Right lobe of liver (tissue), 6 donors: ENCODE measurements around the gene NUBPL. TPM values are rescaled to one million over a fixed set of nuclear protein-coding genes. Genes with fewer than 3 reads are reported as not detected.
A peak's percentile ranks its signal among the peaks of the same experiment; 100 is the strongest.

ENCODE experiments used
- ATAC-seq, 4 donors: fragments of 200-7000 bp; cut with Tn5 transposase; one replicate each; pipeline ENCODE4 v1.9.1; 2020; ENCODE audit warnings: mild to moderate bottlenecking in 4 of 4, moderate library complexity in 4 of 4
- DNase-seq, 3 donors: peaks; one replicate each; pipeline ENCODE4 v3.0.0-alpha.2; 2020
- H3K27ac ChIP-seq, 3 donors: fragments of 200-600 bp; one replicate each; pipeline ENCODE4 v1.8.0; 2022
- H3K27me3 ChIP-seq, 2 donors: fragments of 200-600 bp; one replicate each; pipeline ENCODE4 v1.8.0; 2022
- H3K36me3 ChIP-seq, 4 donors: fragments of 200-600 bp; sonication (generic) in 1 of 4; one replicate each; pipeline versions ENCODE4 v1.5.1 to v1.8.0; 2017 to 2022; ENCODE audit warnings: control low read depth in 1 of 4
- H3K4me1 ChIP-seq, 4 donors: fragments of 200-600 bp; sonication (generic) in 1 of 4; one replicate each; pipeline versions ENCODE4 v1.5.1 to v1.8.0; 2017 to 2022; ENCODE audit warnings: control low read depth in 1 of 4
- H3K4me3 ChIP-seq, 3 donors: fragments of 200-600 bp; one replicate each; pipeline ENCODE4 v1.8.0; 2022
- H3K9me3 ChIP-seq, 4 donors: fragments of 200-600 bp; sonication (generic) in 1 of 4; one replicate each; pipeline versions ENCODE4 v1.5.1 to v1.8.0; 2017 to 2022; ENCODE audit warnings: control low read depth in 1 of 4
- POLR2A ChIP-seq: fragments of 450-650 bp; IDR thresholded peaks from one replicate; pipeline ENCODE4 v1.6.1; 2017; ENCODE audit warnings: antibody characterized with exemption, mild to moderate bottlenecking
- WGBS: methylation state at CpG from one replicate; pipeline ENCODE4 v1.1.6; 2018; ENCODE audit warnings: low coverage, low lambda C conversion rate; ENCODE audit not compliant: insufficient coverage; ENCODE audit errors: missing lambda C conversion rate; 5-methylcytosine and 5-hydroxymethylcytosine counted together
- intact Hi-C, 2 donors: fragments of 100-400 bp; cut with DNase I; formaldehyde crosslinking; loops; one replicate each; pipeline versions ENCODE4 v1.11.2 to v1.14.1; 2022
- total RNA-seq, 6 experiments: library from RNA; depleted of rRNA in 2 of 6; stranded (reverse); fragments of >200 nt in 2 of 6; fragmentation: NEBNext Ultra II Directional in 3 of 6; extraction: Animal tissue kit (Norgen Biotek cat#: 25700) in 3 of 6; gene quantifications; one replicate each; pipeline versions ENCODE4 v1.1.0 to v1.2.4, GENCODE V29; 2016 to 2023
- TF ChIP-seq, protein P1 (sequence below), 4 donors: fragments of 200-600 bp in 3 of 4; fragments of 450-650 bp in 1 of 4; IDR thresholded peaks; one replicate each; pipeline versions ENCODE4 v1.5.1 to v1.8.0; 2016 to 2022; ENCODE audit warnings: antibody characterized with exemption in 4 of 4, mild to moderate bottlenecking in 2 of 4
- donor health status: DM: no; HTN: yes; CAD: no.
- donor health status: DM: no; HTN: no; CAD: no.
- donor health status: DM: no; HTN: no; CAD: no.
- donor health status: DM: no; HTN: yes; CAD: no.
- donor health status: DM: no; HTN: yes; CAD: no.

NUBPL gene
- total RNA-seq, 6 experiments from 2014 or later, result 6.3 to 9.5 (median 7.2) TPM

DNA sequence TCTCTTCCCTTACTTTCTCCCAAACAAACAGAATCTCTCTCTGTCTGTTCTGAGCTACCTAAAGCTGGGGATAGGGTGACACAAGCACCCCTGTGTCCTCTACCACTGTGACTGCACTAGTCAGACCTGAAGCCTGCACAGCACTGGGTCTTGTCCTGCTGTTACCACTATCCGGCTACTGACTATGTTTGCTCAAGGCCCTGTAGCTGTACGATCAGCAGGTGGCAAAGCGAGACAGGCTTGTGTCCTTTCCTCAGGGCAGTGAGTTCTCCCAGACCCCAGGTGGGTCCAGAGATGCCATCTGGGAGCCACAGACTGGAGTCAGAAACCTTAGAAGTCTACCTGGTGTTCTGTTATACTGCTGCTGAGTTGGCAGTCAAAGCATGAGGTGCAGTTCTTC lies 116.4 kb downstream of the NUBPL start:
- Histone ChIP-seq H3K9me3 (peaks cover 0 to 4% (median 0%) of the 10 kb centered on the region in 4 donors), H3K4me1 (no peaks in the 10 kb centered on the region), H3K4me3 (no peak overlapping the region), H3K27me3 (no peaks in the 10 kb centered on the region), H3K27ac (no peak overlapping the region), H3K36me3 (no peaks in the 10 kb centered on the region)
- TF ChIP-seq, protein P1, sequence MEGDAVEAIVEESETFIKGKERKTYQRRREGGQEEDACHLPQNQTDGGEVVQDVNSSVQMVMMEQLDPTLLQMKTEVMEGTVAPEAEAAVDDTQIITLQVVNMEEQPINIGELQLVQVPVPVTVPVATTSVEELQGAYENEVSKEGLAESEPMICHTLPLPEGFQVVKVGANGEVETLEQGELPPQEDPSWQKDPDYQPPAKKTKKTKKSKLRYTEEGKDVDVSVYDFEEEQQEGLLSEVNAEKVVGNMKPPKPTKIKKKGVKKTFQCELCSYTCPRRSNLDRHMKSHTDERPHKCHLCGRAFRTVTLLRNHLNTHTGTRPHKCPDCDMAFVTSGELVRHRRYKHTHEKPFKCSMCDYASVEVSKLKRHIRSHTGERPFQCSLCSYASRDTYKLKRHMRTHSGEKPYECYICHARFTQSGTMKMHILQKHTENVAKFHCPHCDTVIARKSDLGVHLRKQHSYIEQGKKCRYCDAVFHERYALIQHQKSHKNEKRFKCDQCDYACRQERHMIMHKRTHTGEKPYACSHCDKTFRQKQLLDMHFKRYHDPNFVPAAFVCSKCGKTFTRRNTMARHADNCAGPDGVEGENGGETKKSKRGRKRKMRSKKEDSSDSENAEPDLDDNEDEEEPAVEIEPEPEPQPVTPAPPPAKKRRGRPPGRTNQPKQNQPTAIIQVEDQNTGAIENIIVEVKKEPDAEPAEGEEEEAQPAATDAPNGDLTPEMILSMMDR (IDR thresholded peaks at IDR 0.05), result no peak
- no peak for TF ChIP-seq POLR2A
- no CpG with 5 or more reads among the region's 3 CpGs for WGBS
- ATAC-seq (peak in 3 of 4 donors; percentile 32 to 46 (median 40)), DNase-seq (no peak)
- intact Hi-C loops, result no loop called here

DNA sequence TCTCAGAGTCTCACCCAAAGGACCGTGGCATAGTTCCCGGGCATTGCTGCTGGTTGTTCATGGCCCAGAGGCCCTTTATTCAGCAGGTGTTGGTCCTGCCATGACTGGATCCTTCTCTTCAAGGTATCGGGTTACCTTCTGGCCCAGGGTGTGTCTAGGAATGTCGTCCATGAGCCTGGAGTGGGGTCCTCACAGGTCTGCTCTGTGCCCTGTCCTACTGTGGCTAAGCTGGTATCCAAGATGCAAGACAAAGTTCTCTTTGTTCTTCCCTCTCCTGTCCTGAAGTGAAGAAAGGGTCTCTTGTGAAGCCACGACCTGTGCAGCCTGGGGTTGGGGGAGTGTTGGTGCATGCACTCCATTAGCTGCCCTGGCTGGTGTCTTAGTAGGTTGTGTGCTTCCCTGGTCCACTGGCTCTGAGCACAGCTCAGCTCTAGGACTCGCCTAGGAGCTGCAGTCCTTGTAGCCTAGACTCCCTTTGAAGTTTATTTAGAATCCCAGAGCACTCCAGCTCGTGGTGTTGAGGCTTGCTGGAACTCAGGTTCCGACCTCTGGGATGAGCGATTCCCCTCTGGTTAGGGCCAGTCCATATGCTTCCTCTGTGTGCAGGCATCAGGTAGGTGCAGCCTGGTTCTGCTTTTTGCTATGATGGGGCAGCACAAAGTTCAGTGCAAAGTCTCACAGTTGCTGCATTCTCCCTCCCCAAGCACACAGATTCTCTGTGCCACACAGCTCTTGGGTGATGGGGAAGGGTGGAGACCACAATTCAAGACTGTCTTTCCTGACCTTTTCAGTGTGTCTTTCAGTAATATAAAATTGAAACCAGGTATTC lies 117.4 kb downstream of the NUBPL start:
- intact Hi-C loops, result no loop called here
- Histone ChIP-seq H3K4me1 (no peaks in the 10 kb centered on the region), H3K36me3 (no peaks in the 10 kb centered on the region), H3K4me3 (no peak overlapping the region), H3K27ac (no peak overlapping the region), H3K9me3 (peaks cover 0 to 4% (median 0%) of the 10 kb centered on the region in 4 donors), H3K27me3 (no peaks in the 10 kb centered on the region)
- TF ChIP-seq, protein P1 (IDR thresholded peaks at IDR 0.05), result no peak
- no peak for TF ChIP-seq POLR2A
- no peak for DNase-seq
- 81% methylated on average over 3 of the region's 9 CpGs for WGBS
- ATAC-seq, result peak in 1 of 4 donors; percentile 22

DNA sequence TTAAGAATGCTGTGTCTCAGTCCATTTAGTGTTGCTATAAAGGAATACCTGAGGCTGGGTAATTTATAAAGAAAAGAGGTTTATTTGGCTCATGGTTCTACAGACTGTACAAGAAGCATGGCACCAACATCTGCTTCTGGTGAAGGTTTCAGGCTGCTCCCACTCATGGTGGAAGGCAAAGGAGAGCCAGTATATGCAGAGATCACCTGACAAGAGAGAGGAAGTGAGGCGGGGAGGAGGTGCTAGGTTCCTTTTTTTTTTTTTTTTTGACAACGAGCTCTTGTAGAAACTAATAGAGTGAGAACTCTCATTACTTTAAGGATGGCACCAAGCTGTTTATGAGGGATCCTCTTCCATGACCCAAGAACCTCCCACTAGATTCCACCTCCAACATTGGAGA lies 121.6 kb downstream of the NUBPL start:
- ATAC-seq (no peak), DNase-seq (no peak)
- TF ChIP-seq, protein P1 (IDR thresholded peaks at IDR 0.05), result no peak
- no peak for TF ChIP-seq POLR2A
- Histone ChIP-seq H3K4me3 (no peak overlapping the region), H3K4me1 (no peaks in the 10 kb centered on the region), H3K9me3 (peaks cover 0 to 4% (median 0%) of the 10 kb centered on the region in 4 donors), H3K27me3 (no peaks in the 10 kb centered on the region), H3K36me3 (no peaks in the 10 kb centered on the region), H3K27ac (no peak overlapping the region)
- intact Hi-C loops, result no loop called here
- 82% methylated on average over 2 of the region's 2 CpGs for WGBS

DNA sequence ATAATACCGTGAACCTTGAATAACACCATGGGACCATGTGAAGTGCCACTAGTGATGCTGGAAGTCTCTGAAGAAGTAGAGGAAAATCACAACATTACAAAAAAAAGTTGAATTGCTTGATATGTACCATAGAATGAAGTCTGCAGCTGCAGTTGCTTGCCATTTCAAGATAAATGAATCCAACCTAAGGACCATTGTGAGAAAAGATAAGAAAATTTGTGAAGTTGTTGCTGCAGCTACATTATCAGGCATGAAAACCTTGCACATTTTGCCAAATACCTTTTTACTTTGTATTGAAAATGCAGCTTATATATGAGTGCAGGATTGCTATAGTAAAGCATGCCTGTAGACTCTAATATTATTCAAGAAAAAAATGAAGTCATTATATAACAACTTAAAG lies 126.5 kb downstream of the NUBPL start:
- no peak overlapping the region for H3K27ac ChIP-seq
- H3K4me3 ChIP-seq, result no peak overlapping the region
- WGBS, result 100% methylated on average over 1 of the region's 1 CpG
- H3K9me3 ChIP-seq, result no peaks in the 10 kb centered on the region
- intact Hi-C loops, result no loop called here
- DNase-seq, result no peak
- no peaks in the 10 kb centered on the region for H3K36me3 ChIP-seq
- no peaks in the 10 kb centered on the region for H3K27me3 ChIP-seq
- TF ChIP-seq POLR2A, result no peak
- TF ChIP-seq, protein P1 (IDR thresholded peaks at IDR 0.05), result no peak
- ATAC-seq, result no peak
- no peaks in the 10 kb centered on the region for H3K4me1 ChIP-seq
